HCT116 (cell line): ENCODE data around the gene PRSS56. TPM values are rescaled to one million over a fixed set of nuclear protein-coding genes. Genes with fewer than 3 reads are reported as not detected.

ENCODE experiments used
- ATAC-seq: fragments of 200-7000 bp; cut with Tn5 transposase; 2 replicates; pipeline ENCODE4 v1.9.1; 2020; ENCODE audit warnings: mild to moderate bottlenecking, moderate library complexity
- BruUV-seq: library from RNA; stranded (reverse); fragments of 400-500 nt; replicated peaks from 2 replicates; lab custom pipeline; 2021; lab: Mats Ljungman, UMichigan
- CTCF ChIA-PET: fragments of 300-600 bp; sonication (Branson Sonifier 250); formaldehyde crosslinking; loops from one replicate; lab custom pipeline; 2021; ENCODE audit warnings: antibody characterized with exemption; lab: Charles Lee
- POLR2A ChIA-PET: fragments of 300-600, 350-600 bp; sonication (Branson Sonifier 250); formaldehyde crosslinking; loops from one replicate; lab custom pipeline; 2021; ENCODE audit warnings: antibody characterized with exemption; lab: Charles Lee
- RAD21 ChIA-PET, 2 experiments: fragments of 300-600 bp; sonication (Branson Sonifier 250); formaldehyde crosslinking; loops; one replicate each; lab custom pipeline; 2023; ENCODE audit warnings: low total read pairs in 2 of 2; ENCODE audit not compliant: uncharacterized antibody in 2 of 2, unreplicated experiment in 2 of 2, low non-redundant PET in 1 of 2; lab: Charles Lee
- DNase-seq: peaks from one replicate; pipeline ENCODE4 v3.0.0-alpha.2; 2010; ENCODE audit warnings: low read depth, low spot score
- H2AFZ ChIP-seq: fragments of 200-600 bp; shearing (Covaris generic), sonication (generic); 2 replicates; pipeline ENCODE4 v1.6.1; 2017; ENCODE audit warnings: low read depth, mixed run types, mixed read lengths, antibody characterized with exemption, low read length; ENCODE audit not compliant: poor library complexity, severe bottlenecking
- H3K27ac ChIP-seq: 2 replicates; pipeline ENCODE4 v1.5.1; 2012; ENCODE audit warnings: low read depth, low read length
- H3K27me3 ChIP-seq: fragments of 200-600 bp; sonication (generic); 2 replicates; pipeline ENCODE4 v1.6.1; 2016; ENCODE audit warnings: mixed run types, low read length, mixed read lengths; ENCODE audit not compliant: insufficient read depth
- H3K36me3 ChIP-seq, 2 experiments: fragments of 200-500 bp in 1 of 2; fragments of 200-600 bp in 1 of 2; sonication (Bioruptor generic) in 1 of 2; sonication (generic) in 1 of 2; 2 replicates each; pipeline versions ENCODE4 v1.5.1 to v1.6.1; 2014 to 2016; ENCODE audit warnings: low read length in 2 of 2, inconsistent platforms in 1 of 2, mixed read lengths in 1 of 2, mixed run types in 1 of 2; ENCODE audit not compliant: insufficient read depth in 2 of 2, control insufficient read depth in 1 of 2
- H3K4me1 ChIP-seq, 2 experiments: fragments of 200-600 bp in 1 of 2; sonication (generic) in 1 of 2; 2 replicates each; pipeline versions ENCODE4 v1.5.1 to v1.6.1; 2012 to 2017; ENCODE audit warnings: low read length in 2 of 2, inconsistent platforms in 1 of 2, mild to moderate bottlenecking in 1 of 2, mixed read lengths in 1 of 2, mixed run types in 1 of 2, moderate library complexity in 1 of 2; ENCODE audit not compliant: insufficient read depth in 2 of 2, control insufficient read depth in 1 of 2
- H3K4me2 ChIP-seq: fragments of 200-600 bp; sonication (generic); 2 replicates; pipeline ENCODE4 v1.6.1; 2017; ENCODE audit warnings: mixed run types, low read length, mixed read lengths
- H3K4me3 ChIP-seq, 2 experiments: fragments of 200-600 bp in 1 of 2; sonication (generic) in 1 of 2; replicated peaks in 1 of 2; 2 replicates each; pipeline ENCODE4 v1.5.1; 2011 to 2016; ENCODE audit warnings: low read length in 2 of 2, control low read depth in 1 of 2, low read depth in 1 of 2, mild to moderate bottlenecking in 1 of 2, mixed read lengths in 1 of 2, mixed run types in 1 of 2
- H3K79me2 ChIP-seq: fragments of 200-600 bp; sonication (generic); 2 replicates; pipeline ENCODE4 v1.6.1; 2017; ENCODE audit warnings: mild to moderate bottlenecking, mixed run types, low read length, moderate library complexity, mixed read lengths; ENCODE audit not compliant: insufficient read depth
- H3K9ac ChIP-seq: fragments of 200-600 bp; sonication (generic); 2 replicates; pipeline ENCODE4 v1.6.1; 2016; ENCODE audit warnings: low read length, mixed read lengths
- H3K9me2 ChIP-seq: fragments of 200-600 bp; sonication (generic), shearing (Covaris generic); 2 replicates; pipeline ENCODE4 v1.6.1; 2017; ENCODE audit warnings: mixed run types, mild to moderate bottlenecking, moderate library complexity; ENCODE audit not compliant: insufficient read depth
- H3K9me3 ChIP-seq, 2 experiments: fragments of 200-500 bp in 1 of 2; fragments of 200-600 bp in 1 of 2; sonication (Bioruptor generic) in 1 of 2; sonication (generic) in 1 of 2; 2 replicates each; pipeline ENCODE4 v1.6.1; 2014 to 2017; ENCODE audit warnings: low read length in 2 of 2, mixed read lengths in 2 of 2, inconsistent platforms in 1 of 2, low read depth in 1 of 2, mild to moderate bottlenecking in 1 of 2, mixed run types in 1 of 2, moderate library complexity in 1 of 2; ENCODE audit not compliant: control insufficient read depth in 1 of 2, insufficient read depth in 1 of 2
- H4K20me1 ChIP-seq: fragments of 200-600 bp; sonication (generic), shearing (Covaris generic); 2 replicates; pipeline ENCODE4 v1.6.1; 2017; ENCODE audit warnings: mixed run types, mild to moderate bottlenecking, moderate library complexity; ENCODE audit not compliant: insufficient read depth
- CBX3 ChIP-seq: IDR thresholded peaks from 2 replicates; pipeline ENCODE4 v1.6.1; 2012; ENCODE audit warnings: low read depth
- CEBPB ChIP-seq: IDR thresholded peaks from 2 replicates; pipeline ENCODE4 v1.6.1; 2012; ENCODE audit warnings: low read depth
- EGR1 ChIP-seq: IDR thresholded peaks from 2 replicates; pipeline ENCODE4 v1.6.1; 2012; ENCODE audit warnings: low read depth
- ELF1 ChIP-seq: IDR thresholded peaks from 2 replicates; pipeline ENCODE4 v1.6.1; 2012; ENCODE audit warnings: low read depth, borderline replicate concordance
- EZH2 ChIP-seq: fragments of 200-600 bp; sonication (generic); IDR thresholded peaks from 2 replicates; pipeline ENCODE4 v1.6.1; 2017; ENCODE audit warnings: antibody characterized with exemption, mixed run types
- EZH2phosphoT487 ChIP-seq: fragments of 200-600 bp; IDR thresholded peaks from 2 replicates; pipeline ENCODE4 v1.6.1; 2018; ENCODE audit warnings: antibody characterized with exemption, borderline replicate concordance
- FOSL1 ChIP-seq: IDR thresholded peaks from 2 replicates; pipeline ENCODE4 v1.6.1; 2012; ENCODE audit warnings: low read depth
- JUND ChIP-seq: IDR thresholded peaks from 2 replicates; pipeline ENCODE4 v1.6.1; 2012
- POLR2A ChIP-seq: IDR thresholded peaks from 2 replicates; pipeline ENCODE4 v1.7.0; 2011; ENCODE audit warnings: borderline replicate concordance; ENCODE audit not compliant: insufficient read depth, insufficient read length; ENCODE audit errors: extremely low read depth
- RAD21 ChIP-seq: IDR thresholded peaks from 2 replicates; pipeline ENCODE4 v1.6.1; 2012; ENCODE audit warnings: low read depth, mild to moderate bottlenecking
- SIN3A ChIP-seq: IDR thresholded peaks from 2 replicates; pipeline ENCODE4 v1.6.1; 2012; ENCODE audit warnings: low read depth
- SP1 ChIP-seq: IDR thresholded peaks from 2 replicates; pipeline ENCODE4 v1.6.1; 2012; ENCODE audit warnings: low read depth
- SRF ChIP-seq: IDR thresholded peaks from 2 replicates; pipeline ENCODE4 v1.6.1; 2012; ENCODE audit warnings: low read depth
- YY1 ChIP-seq: IDR thresholded peaks from 2 replicates; pipeline ENCODE4 v1.6.1; 2011; ENCODE audit warnings: low read length, low read depth, moderate library complexity, mild to moderate bottlenecking; ENCODE audit not compliant: insufficient replicate concordance; ENCODE audit errors: extremely low read depth
- ZFX ChIP-seq: fragments of 450-650 bp; IDR thresholded peaks from 2 replicates; pipeline ENCODE4 v1.6.1; 2017
- ZNF274 ChIP-seq: fragments of 200-500 bp; sonication (Bioruptor generic); IDR thresholded peaks from 2 replicates; pipeline ENCODE4 v1.6.1; 2014; ENCODE audit warnings: mild to moderate bottlenecking, low read depth, low read length, inconsistent platforms
- intact Hi-C: fragments of 100-400 bp; cut with micrococcal nuclease; formaldehyde crosslinking; loops from 2 replicates; pipeline ENCODE4 v1.10.0; 2022
- total RNA-seq: library from RNA; stranded (reverse); gene quantifications from one replicate; pipeline ENCODE4 v1.2.1, GENCODE V29; 2021; ENCODE audit not compliant: unreplicated experiment
- TF ChIP-seq, protein P1 (sequence below): IDR thresholded peaks from 2 replicates; pipeline ENCODE4 v1.6.1; 2012
- TF ChIP-seq, protein P2 (sequence below), 3 experiments: fragments of 200-600 bp in 1 of 3; sonication (generic) in 1 of 3; IDR thresholded peaks in 2 of 3; conservative IDR thresholded peaks in 1 of 3; 2 replicates each; pipeline ENCODE4 v1.5.1; 2012 to 2017; ENCODE audit warnings: low read depth in 2 of 3, low read length in 2 of 3, antibody characterized with exemption in 1 of 3, borderline replicate concordance in 1 of 3, control low read depth in 1 of 3, mild to moderate bottlenecking in 1 of 3, mixed read lengths in 1 of 3, mixed run types in 1 of 3, moderate library complexity in 1 of 3; ENCODE audit not compliant: insufficient read depth in 1 of 3
- TF ChIP-seq, protein P3 (sequence below): IDR thresholded peaks from 2 replicates; pipeline ENCODE4 v1.6.1; 2011; ENCODE audit warnings: mild to moderate bottlenecking, low read length, moderate library complexity; ENCODE audit not compliant: insufficient replicate concordance; ENCODE audit errors: extremely low read depth

PRSS56 gene
- total RNA-seq, 1 experiment from 2014 or later = not detected

DNA sequence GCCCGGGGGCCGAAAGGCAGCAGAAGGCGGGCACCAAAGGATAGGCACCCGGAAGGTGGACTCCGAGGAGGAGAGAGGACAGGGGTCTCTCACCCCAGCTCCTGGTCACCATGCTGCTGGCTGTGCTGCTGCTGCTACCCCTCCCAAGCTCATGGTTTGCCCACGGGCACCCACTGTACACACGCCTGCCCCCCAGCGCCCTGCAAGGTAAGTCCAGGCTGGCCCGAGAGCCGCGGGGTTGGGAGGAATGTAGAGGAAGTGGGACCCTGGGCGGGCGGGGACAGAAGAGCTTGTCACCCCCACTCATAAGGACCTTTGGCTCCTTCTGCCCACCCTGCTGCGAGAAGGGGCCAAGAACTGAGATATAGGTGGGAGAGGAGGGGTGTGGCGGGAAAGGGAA is 301 bp downstream of the PRSS56 start:
- Histone ChIP-seq H3K9ac (no peak overlapping the region), H3K79me2 (no peaks in the 10 kb centered on the region), H3K4me2 (no peak overlapping the region), H3K27ac (no peak overlapping the region), H3K27me3 (no peaks in the 10 kb centered on the region), H2AFZ (no peak overlapping the region), H4K20me1 (no peaks in the 10 kb centered on the region), H3K36me3 (no peaks in the 10 kb centered on the region), H3K9me2 (no peaks in the 10 kb centered on the region), H3K9me3 (no peaks in the 10 kb centered on the region), H3K4me1 (peaks cover 0 to 6% of the 10 kb centered on the region in 2 experiments; a peak in 1 of 4 replicates), H3K4me3 (no peak overlapping the region)
- ChIA-PET POLR2A (no interaction called here), RAD21 (interaction anchor here in 1 of 2 experiments (1.1 kb wide), 1 partner anchor 74 kb away, joined by 3 read pairs; no protein-coding TSS in a partner anchor), CTCF (interaction anchor here (1.0 kb wide), 1 partner anchor 74 kb away, joined by 3 read pairs; no protein-coding TSS in a partner anchor)
- no TSS peak for BruUV-seq
- intact Hi-C loops = loop anchor here (10.0 kb wide), 1 partner anchor 176 kb away; no protein-coding TSS in a partner anchor
- TF ChIP-seq SIN3A = no peak
- TF ChIP-seq EZH2 = no peak
- TF ChIP-seq ZNF274 = no peak
- no peak for TF ChIP-seq CBX3
- no peak for TF ChIP-seq SP1
- TF ChIP-seq JUND = no peak
- TF ChIP-seq, protein P1, sequence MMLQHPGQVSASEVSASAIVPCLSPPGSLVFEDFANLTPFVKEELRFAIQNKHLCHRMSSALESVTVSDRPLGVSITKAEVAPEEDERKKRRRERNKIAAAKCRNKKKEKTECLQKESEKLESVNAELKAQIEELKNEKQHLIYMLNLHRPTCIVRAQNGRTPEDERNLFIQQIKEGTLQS = no peak
- TF ChIP-seq ELF1 = no peak
- no peak for TF ChIP-seq EGR1
- no peak for TF ChIP-seq RAD21
- no peak for TF ChIP-seq ZFX
- TF ChIP-seq EZH2phosphoT487 = no peak
- TF ChIP-seq FOSL1 = no peak
- DNase-seq = no peak
- ATAC-seq = no peak

DNA sequence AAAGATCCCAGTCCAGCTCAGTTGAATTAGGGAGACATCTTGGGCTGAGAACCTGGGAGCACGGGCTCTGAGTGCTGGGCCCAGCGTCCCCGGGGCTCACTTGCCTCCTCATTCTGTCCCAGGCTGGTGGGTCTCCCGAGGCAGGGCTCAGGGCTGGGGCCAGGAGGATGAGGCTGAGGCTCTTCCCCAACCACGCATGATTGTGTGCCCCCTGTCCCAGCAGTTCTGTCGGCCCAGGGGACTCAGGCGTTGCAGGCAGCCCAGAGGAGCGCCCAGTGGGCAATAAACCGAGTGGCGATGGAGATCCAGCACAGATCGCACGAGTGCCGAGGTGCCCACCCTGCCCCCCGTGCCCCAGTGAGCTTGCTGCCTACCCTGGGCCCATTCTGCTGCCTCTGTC is 910 bp downstream of the PRSS56 start:
- POLR2A ChIA-PET = no interaction called here
- Histone ChIP-seq H3K27ac (no peak overlapping the region), H3K79me2 (no peaks in the 10 kb centered on the region), H3K9me3 (no peaks in the 10 kb centered on the region), H3K27me3 (no peaks in the 10 kb centered on the region), H2AFZ (no peak overlapping the region), H3K36me3 (no peaks in the 10 kb centered on the region), H4K20me1 (no peaks in the 10 kb centered on the region), H3K4me2 (no peak overlapping the region), H3K4me1 (peaks cover 0 to 6% of the 10 kb centered on the region in 2 experiments; a peak in 1 of 4 replicates), H3K4me3 (no peak overlapping the region), H3K9ac (no peak overlapping the region), H3K9me2 (no peaks in the 10 kb centered on the region)
- CTCF ChIA-PET = no interaction called here
- intact Hi-C loops = loop anchor here (10.0 kb wide), 1 partner anchor 176 kb away; no protein-coding TSS in a partner anchor
- BruUV-seq = no TSS peak
- RAD21 ChIA-PET = no interaction called here
- no peak for DNase-seq
- no peak for ATAC-seq
- no peak for TF ChIP-seq EGR1
- no peak for TF ChIP-seq ZNF274
- TF ChIP-seq SIN3A = no peak
- TF ChIP-seq SRF = no peak
- TF ChIP-seq, protein P2, sequence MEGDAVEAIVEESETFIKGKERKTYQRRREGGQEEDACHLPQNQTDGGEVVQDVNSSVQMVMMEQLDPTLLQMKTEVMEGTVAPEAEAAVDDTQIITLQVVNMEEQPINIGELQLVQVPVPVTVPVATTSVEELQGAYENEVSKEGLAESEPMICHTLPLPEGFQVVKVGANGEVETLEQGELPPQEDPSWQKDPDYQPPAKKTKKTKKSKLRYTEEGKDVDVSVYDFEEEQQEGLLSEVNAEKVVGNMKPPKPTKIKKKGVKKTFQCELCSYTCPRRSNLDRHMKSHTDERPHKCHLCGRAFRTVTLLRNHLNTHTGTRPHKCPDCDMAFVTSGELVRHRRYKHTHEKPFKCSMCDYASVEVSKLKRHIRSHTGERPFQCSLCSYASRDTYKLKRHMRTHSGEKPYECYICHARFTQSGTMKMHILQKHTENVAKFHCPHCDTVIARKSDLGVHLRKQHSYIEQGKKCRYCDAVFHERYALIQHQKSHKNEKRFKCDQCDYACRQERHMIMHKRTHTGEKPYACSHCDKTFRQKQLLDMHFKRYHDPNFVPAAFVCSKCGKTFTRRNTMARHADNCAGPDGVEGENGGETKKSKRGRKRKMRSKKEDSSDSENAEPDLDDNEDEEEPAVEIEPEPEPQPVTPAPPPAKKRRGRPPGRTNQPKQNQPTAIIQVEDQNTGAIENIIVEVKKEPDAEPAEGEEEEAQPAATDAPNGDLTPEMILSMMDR (IDR thresholded peaks at IDR 0.05 in 2 of 3, conservative IDR thresholded peaks at IDR 0.05 in 1 of 3; ENCODE audit: borderline replicate concordance in 1 of 3, insufficient read depth in 1 of 3, low read depth in 2 of 3, low read length in 2 of 3) = no peak
- TF ChIP-seq ZFX = no peak
- no peak for TF ChIP-seq FOSL1
- TF ChIP-seq RAD21 = no peak
- TF ChIP-seq YY1 = no peak
- TF ChIP-seq POLR2A = no peak
- TF ChIP-seq CEBPB = no peak
- TF ChIP-seq CBX3 = no peak
- TF ChIP-seq, protein P3, sequence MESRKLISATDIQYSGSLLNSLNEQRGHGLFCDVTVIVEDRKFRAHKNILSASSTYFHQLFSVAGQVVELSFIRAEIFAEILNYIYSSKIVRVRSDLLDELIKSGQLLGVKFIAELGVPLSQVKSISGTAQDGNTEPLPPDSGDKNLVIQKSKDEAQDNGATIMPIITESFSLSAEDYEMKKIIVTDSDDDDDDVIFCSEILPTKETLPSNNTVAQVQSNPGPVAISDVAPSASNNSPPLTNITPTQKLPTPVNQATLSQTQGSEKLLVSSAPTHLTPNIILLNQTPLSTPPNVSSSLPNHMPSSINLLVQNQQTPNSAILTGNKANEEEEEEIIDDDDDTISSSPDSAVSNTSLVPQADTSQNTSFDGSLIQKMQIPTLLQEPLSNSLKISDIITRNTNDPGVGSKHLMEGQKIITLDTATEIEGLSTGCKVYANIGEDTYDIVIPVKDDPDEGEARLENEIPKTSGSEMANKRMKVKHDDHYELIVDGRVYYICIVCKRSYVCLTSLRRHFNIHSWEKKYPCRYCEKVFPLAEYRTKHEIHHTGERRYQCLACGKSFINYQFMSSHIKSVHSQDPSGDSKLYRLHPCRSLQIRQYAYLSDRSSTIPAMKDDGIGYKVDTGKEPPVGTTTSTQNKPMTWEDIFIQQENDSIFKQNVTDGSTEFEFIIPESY = no peak
